OCI-LY1 (cell line): ENCODE data around the gene CORO2B.

ENCODE experiments used
- H2AFZ ChIP-seq: fragments of 200-600 bp; sonication (generic), shearing (Covaris generic); 2 replicates; pipeline ENCODE4 v1.6.0; 2014; ENCODE audit warnings: antibody characterized with exemption, mild to moderate bottlenecking, low read length
- H3F3A ChIP-seq: fragments of 200-600 bp; sonication (generic), shearing (Covaris generic); 2 replicates; pipeline ENCODE4 v1.6.0; 2014; ENCODE audit warnings: mild to moderate bottlenecking, antibody characterized with exemption, low read length, moderate library complexity; ENCODE audit not compliant: insufficient read depth
- H3K27ac ChIP-seq: fragments of 200-600 bp; sonication (generic); 2 replicates; pipeline ENCODE4 v1.5.1; 2014; ENCODE audit warnings: low read length, mixed run types, mild to moderate bottlenecking, low read depth; ENCODE audit not compliant: poor library complexity, severe bottlenecking
- H3K27me3 ChIP-seq: fragments of 200-600 bp; sonication (generic); 2 replicates; pipeline ENCODE4 v1.6.0; 2014; ENCODE audit warnings: antibody characterized with exemption, mild to moderate bottlenecking, low read length, moderate library complexity; ENCODE audit not compliant: insufficient read depth
- H3K36me3 ChIP-seq: fragments of 200-600 bp; sonication (generic); 2 replicates; pipeline ENCODE4 v1.6.1; 2014; ENCODE audit warnings: mild to moderate bottlenecking, antibody characterized with exemption, low read length, moderate library complexity, mixed read lengths; ENCODE audit not compliant: insufficient read depth
- H3K4me1 ChIP-seq: fragments of 200-600 bp; sonication (generic); 2 replicates; pipeline ENCODE4 v1.5.1; 2014; ENCODE audit warnings: mild to moderate bottlenecking, low read length, moderate library complexity; ENCODE audit not compliant: insufficient read depth, severe bottlenecking
- H3K4me2 ChIP-seq: fragments of 200-600 bp; sonication (generic), shearing (Covaris generic); 2 replicates; pipeline ENCODE4 v1.6.1; 2014; ENCODE audit warnings: low read length
- H3K4me3 ChIP-seq: fragments of 200-600 bp; sonication (generic); 2 replicates; pipeline ENCODE4 v1.5.1; 2014; ENCODE audit warnings: low read length, low read depth, mild to moderate bottlenecking, mixed read lengths; ENCODE audit not compliant: poor library complexity, severe bottlenecking
- H3K79me2 ChIP-seq: fragments of 200-600 bp; shearing (Covaris generic); 2 replicates; pipeline ENCODE4 v1.6.1; 2016; ENCODE audit warnings: mixed run types, low read length, mixed read lengths; ENCODE audit not compliant: insufficient read depth
- H3K9ac ChIP-seq: fragments of 200-600 bp; sonication (generic), shearing (Covaris generic); 2 replicates; pipeline ENCODE4 v1.6.1; 2014; ENCODE audit warnings: mild to moderate bottlenecking, low read length, mixed read lengths
- H3K9me2 ChIP-seq: fragments of 200-600 bp; sonication (generic), shearing (Covaris generic); 2 replicates; pipeline ENCODE4 v1.6.1; 2014; ENCODE audit warnings: low read depth, mild to moderate bottlenecking, low read length, mixed read lengths
- H3K9me3 ChIP-seq: fragments of 200-600 bp; shearing (Covaris generic); 2 replicates; pipeline ENCODE4 v1.6.1; 2014; ENCODE audit warnings: low read length, mixed read lengths
- H4K20me1 ChIP-seq: fragments of 200-600 bp; sonication (generic), shearing (Covaris generic); 2 replicates; pipeline ENCODE4 v1.6.0; 2016; ENCODE audit warnings: mild to moderate bottlenecking, low read length; ENCODE audit not compliant: insufficient read depth
- EZH2 ChIP-seq: fragments of 200-600 bp; sonication (generic), shearing (Covaris generic); IDR thresholded peaks from 2 replicates; pipeline ENCODE4 v1.8.0; 2017; ENCODE audit warnings: borderline replicate concordance, mixed run types, mild to moderate bottlenecking, antibody characterized with exemption, low read length, moderate library complexity, mixed read lengths
- TF ChIP-seq, protein P1 (sequence below): fragments of 200-600 bp; sonication (generic), shearing (Covaris generic); IDR thresholded peaks from 2 replicates; pipeline ENCODE4 v1.5.1; 2017; ENCODE audit warnings: mild to moderate bottlenecking, antibody characterized with exemption, low read length, moderate library complexity, mixed read lengths

The CORO2B gene

DNA sequence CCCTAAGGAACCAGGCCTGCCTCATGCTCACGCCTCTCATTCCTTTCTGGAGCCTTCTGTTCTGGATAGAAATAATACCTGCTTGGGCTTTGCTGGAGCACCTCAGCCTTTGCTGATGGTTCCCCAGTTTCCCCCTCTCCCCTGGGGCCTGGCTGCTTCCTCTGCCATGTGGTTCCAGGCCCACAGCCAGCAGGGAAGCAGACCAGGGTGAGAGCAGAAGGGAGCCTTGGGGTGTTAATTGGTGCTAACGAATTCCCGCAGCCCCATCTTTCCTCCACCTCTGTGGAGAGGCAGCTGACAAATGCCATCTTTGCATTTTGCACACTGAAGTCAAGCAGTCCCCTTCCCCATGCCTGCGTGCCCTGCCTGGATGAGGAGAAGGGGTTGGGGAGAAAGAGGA is 13.1 kb upstream of the CORO2B start:
- TF ChIP-seq, protein P1, sequence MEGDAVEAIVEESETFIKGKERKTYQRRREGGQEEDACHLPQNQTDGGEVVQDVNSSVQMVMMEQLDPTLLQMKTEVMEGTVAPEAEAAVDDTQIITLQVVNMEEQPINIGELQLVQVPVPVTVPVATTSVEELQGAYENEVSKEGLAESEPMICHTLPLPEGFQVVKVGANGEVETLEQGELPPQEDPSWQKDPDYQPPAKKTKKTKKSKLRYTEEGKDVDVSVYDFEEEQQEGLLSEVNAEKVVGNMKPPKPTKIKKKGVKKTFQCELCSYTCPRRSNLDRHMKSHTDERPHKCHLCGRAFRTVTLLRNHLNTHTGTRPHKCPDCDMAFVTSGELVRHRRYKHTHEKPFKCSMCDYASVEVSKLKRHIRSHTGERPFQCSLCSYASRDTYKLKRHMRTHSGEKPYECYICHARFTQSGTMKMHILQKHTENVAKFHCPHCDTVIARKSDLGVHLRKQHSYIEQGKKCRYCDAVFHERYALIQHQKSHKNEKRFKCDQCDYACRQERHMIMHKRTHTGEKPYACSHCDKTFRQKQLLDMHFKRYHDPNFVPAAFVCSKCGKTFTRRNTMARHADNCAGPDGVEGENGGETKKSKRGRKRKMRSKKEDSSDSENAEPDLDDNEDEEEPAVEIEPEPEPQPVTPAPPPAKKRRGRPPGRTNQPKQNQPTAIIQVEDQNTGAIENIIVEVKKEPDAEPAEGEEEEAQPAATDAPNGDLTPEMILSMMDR, result no peak
- TF ChIP-seq EZH2, result no peak
- Histone ChIP-seq H4K20me1 (no peaks in the 10 kb centered on the region), H3K4me1 (peaks cover 12% of the 10 kb centered on the region), H3K79me2 (no peaks in the 10 kb centered on the region), H3K9me3 (no peaks in the 10 kb centered on the region), H3K36me3 (no peaks in the 10 kb centered on the region), H3K9me2 (no peaks in the 10 kb centered on the region), H3K27me3 (0 out of 2 replicates have a peak, but pooled peaks cover 7% of the 10 kb centered on the region), H3F3A (no peaks in the 10 kb centered on the region), H3K9ac (no peak overlapping the region), H2AFZ (no peak overlapping the region), H3K4me2 (no peak overlapping the region), H3K27ac (no peak overlapping the region), H3K4me3 (no peak overlapping the region)

DNA sequence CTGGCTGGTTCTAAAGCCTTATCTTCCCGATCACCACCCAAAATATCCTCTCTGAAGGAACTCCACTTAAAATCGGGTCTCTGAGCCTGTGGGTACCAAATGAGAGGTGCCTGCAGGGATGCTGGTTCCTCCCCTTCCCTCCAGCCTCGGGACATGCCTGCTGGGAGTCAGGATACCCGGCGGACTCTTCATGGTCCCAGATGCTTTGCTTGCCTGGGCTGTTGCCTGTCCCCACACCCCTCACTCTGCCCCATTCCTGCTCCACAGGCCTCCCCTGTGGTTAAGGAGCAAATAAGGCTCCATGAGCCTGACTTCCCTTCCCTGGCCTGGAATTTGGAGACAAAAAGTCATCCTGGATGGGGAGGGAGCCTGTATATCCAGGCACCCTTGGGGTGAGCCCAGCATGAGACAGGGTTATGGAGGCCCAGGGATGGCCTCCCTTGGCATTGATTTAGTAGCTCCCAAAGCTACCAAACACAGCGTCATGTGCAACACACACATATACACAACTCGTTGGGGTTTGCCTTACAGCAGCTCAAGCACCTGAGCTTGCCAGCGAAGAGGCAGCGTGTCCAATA is 12.3 kb upstream of the CORO2B start:
- Histone ChIP-seq H3F3A (no peaks in the 10 kb centered on the region), H3K36me3 (no peaks in the 10 kb centered on the region), H3K4me3 (no peak overlapping the region), H3K9ac (no peak overlapping the region), H3K79me2 (no peaks in the 10 kb centered on the region), H3K4me2 (no peak overlapping the region), H3K27ac (no peak overlapping the region), H4K20me1 (no peaks in the 10 kb centered on the region), H3K9me3 (no peaks in the 10 kb centered on the region), H2AFZ (no peak overlapping the region), H3K27me3 (0 out of 2 replicates have a peak, but pooled peaks cover 7% of the 10 kb centered on the region), H3K9me2 (no peaks in the 10 kb centered on the region), H3K4me1 (peaks cover 4% of the 10 kb centered on the region)
- no peak for TF ChIP-seq EZH2
- TF ChIP-seq, protein P1, result no peak

DNA sequence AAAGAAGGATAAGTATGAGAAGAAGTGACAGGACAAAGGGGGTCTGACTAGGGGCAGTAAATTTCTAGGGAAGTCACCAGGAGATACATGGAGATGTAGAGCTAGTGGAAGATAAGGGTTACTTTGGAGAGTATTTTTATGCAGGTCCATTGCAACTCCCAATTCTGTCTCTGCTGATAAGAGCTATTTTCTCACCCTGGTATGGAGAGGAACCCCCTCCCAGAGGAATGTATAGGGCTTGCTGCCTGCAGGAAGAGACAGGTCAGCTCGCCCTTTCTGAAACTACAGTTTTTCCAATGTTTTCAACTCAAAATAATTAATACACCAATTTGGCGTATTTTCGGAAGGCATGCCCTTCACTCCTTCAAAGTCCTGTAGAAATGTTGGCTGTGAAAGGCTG is 11.4 kb upstream of the CORO2B start:
- Histone ChIP-seq H3K4me1 (no peaks in the 10 kb centered on the region), H3K4me3 (no peak overlapping the region), H3K27me3 (0 out of 2 replicates have a peak, but pooled peaks cover 7% of the 10 kb centered on the region)

More for the DNA sequence above, 11.4 kb upstream of the CORO2B start:
- no peak for TF ChIP-seq EZH2
- TF ChIP-seq, protein P1, result no peak
- H3F3A ChIP-seq, result no peaks in the 10 kb centered on the region
- no peak overlapping the region for H3K4me2 ChIP-seq
- H3K9me3 ChIP-seq, result no peaks in the 10 kb centered on the region
- H2AFZ ChIP-seq, result no peak overlapping the region
- no peaks in the 10 kb centered on the region for H3K36me3 ChIP-seq
- H3K79me2 ChIP-seq, result no peaks in the 10 kb centered on the region
- no peak overlapping the region for H3K27ac ChIP-seq
- H3K9me2 ChIP-seq, result no peaks in the 10 kb centered on the region
- H3K9ac ChIP-seq, result no peak overlapping the region
- H4K20me1 ChIP-seq, result no peaks in the 10 kb centered on the region
